ENCODE results near the gene KMT2E. TPM values are rescaled to one million over a fixed set of nuclear protein-coding genes. Genes with fewer than 3 reads are reported as not detected.
"Not testable (repeated sequence)": the region's sequence is repeated elsewhere in the genome, so short reads cannot be mapped to it uniquely, and the experiment has no call there.

KMT2E gene
- total RNA-seq, 2 experiments from 2014 or later = 50.1 to 72.8 TPM

GRCh38 chr7:104986628-104987259 lies 27.3 kb upstream of the KMT2E start:
- intact Hi-C loops (cut with micrococcal nuclease; ENCODE audit: unreplicated experiment) = no loop called here
- H3K4me3 ChIP-seq (ENCODE audit: low read depth, low read length, poor library complexity, severe bottlenecking) = no peak overlapping the region
- ChIA-PET CTCF (ENCODE audit: unreplicated experiment) (interaction anchor here (0.6 kb wide), 1 partner anchor 18 kb away, joined by 3 read pairs; no protein-coding TSS in a partner anchor), POLR2A (interaction anchor here (0.6 to 1.5 kb wide), 8 partner anchors 15 to 429 kb away, joined by 3 to 6 read pairs (median 4); partner anchors contain the start of gene KMT2E)
- H3K4me1 ChIP-seq (ENCODE audit: insufficient read depth, low read length, poor library complexity, severe bottlenecking) = peaks cover 60% of the 10 kb centered on the region
- no peaks in the 10 kb centered on the region for H3K9me3 ChIP-seq (ENCODE audit: low read length)
- peaks cover 26% of the 10 kb centered on the region for H3K36me3 ChIP-seq (ENCODE audit: insufficient read depth, low read length)
- H2AFZ ChIP-seq (ENCODE audit: low read length) = no peak overlapping the region
- peaks cover 18% of the 10 kb centered on the region for H3K79me2 ChIP-seq (ENCODE audit: insufficient read depth, low read depth, low read length)
- H3K27ac ChIP-seq (ENCODE audit: low read depth, low read length, poor library complexity, severe bottlenecking) = peak overlapping the region; percentile 29
- peak; percentile 35 for DNase-seq (ENCODE audit: low spot score)
- BruUV-seq (replicated peaks) = no TSS peak
- H3K9me2 ChIP-seq (ENCODE audit: insufficient read depth, low read length) = no peaks in the 10 kb centered on the region
- TF ChIP-seq CTCF (conservative IDR thresholded peaks at IDR 0.05; ENCODE audit: low read length) = no peak
- peak overlapping the region; percentile 90 for H3K4me2 ChIP-seq (ENCODE audit: low read length)
- peaks cover 35% of the 10 kb centered on the region for H4K20me1 ChIP-seq (ENCODE audit: insufficient read depth, low read length)

GRCh38 chr7:104987403-104987802 lies 26.6 kb upstream of the KMT2E start:
- Histone ChIP-seq H3K79me2 (ENCODE audit: insufficient read depth, low read depth, low read length) (peaks cover 11% of the 10 kb centered on the region), H3K36me3 (ENCODE audit: insufficient read depth, low read length) (peaks cover 26% of the 10 kb centered on the region), H3K4me2 (ENCODE audit: low read length) (peak overlapping the region; percentile 90; the same call in 1 of the 2 replicates), H3K4me1 (ENCODE audit: insufficient read depth, low read length, poor library complexity, severe bottlenecking) (peaks cover 54% of the 10 kb centered on the region), H4K20me1 (ENCODE audit: insufficient read depth, low read length) (peaks cover 35% of the 10 kb centered on the region)
- H2AFZ ChIP-seq (ENCODE audit: low read length); H3K27ac ChIP-seq (ENCODE audit: low read depth, low read length, poor library complexity, severe bottlenecking); H3K9me3 ChIP-seq (ENCODE audit: low read length); DNase-seq (ENCODE audit: low spot score); H3K4me3 ChIP-seq (ENCODE audit: low read depth, low read length, poor library complexity, severe bottlenecking); BruUV-seq (replicated peaks); H3K9me2 ChIP-seq (ENCODE audit: insufficient read depth, low read length); intact Hi-C loops (cut with micrococcal nuclease; ENCODE audit: unreplicated experiment): not testable (repeated sequence)
- ChIA-PET POLR2A (interaction anchor here (0.6 to 1.5 kb wide), 6 partner anchors 9 to 428 kb away, joined by 3 to 6 read pairs (median 4); no protein-coding TSS in a partner anchor), CTCF (ENCODE audit: unreplicated experiment) (interaction anchor here (0.6 kb wide), 1 partner anchor 17 kb away, joined by 3 read pairs; no protein-coding TSS in a partner anchor)

GRCh38 chr7:104990983-104991382 lies 23.0 kb upstream of the KMT2E start:
- Histone ChIP-seq H3K9me2 (ENCODE audit: insufficient read depth, low read length) (no peaks in the 10 kb centered on the region), H3K36me3 (ENCODE audit: insufficient read depth, low read length) (peaks cover 40% of the 10 kb centered on the region), H3K27ac (ENCODE audit: low read depth, low read length, poor library complexity, severe bottlenecking) (no peak overlapping the region), H3K4me1 (ENCODE audit: insufficient read depth, low read length, poor library complexity, severe bottlenecking) (peaks cover 23% of the 10 kb centered on the region), H2AFZ (ENCODE audit: low read length) (no peak overlapping the region), H3K4me2 (ENCODE audit: low read length) (no peak overlapping the region), H3K79me2 (ENCODE audit: insufficient read depth, low read depth, low read length) (no peaks in the 10 kb centered on the region; the same call in 1 of the 2 replicates), H3K4me3 (ENCODE audit: low read depth, low read length, poor library complexity, severe bottlenecking) (no peak overlapping the region), H4K20me1 (ENCODE audit: insufficient read depth, low read length) (peaks cover 44% of the 10 kb centered on the region), H3K9me3 (ENCODE audit: low read length) (no peaks in the 10 kb centered on the region)
- POLR2A ChIA-PET = interaction anchor here (0.7 to 2.5 kb wide), 7 partner anchors 12 to 51 kb away, joined by 3 to 13 read pairs (median 3); no protein-coding TSS in a partner anchor
- no peak for TF ChIP-seq EZH2phosphoT487 (IDR thresholded peaks at IDR 0.05; ENCODE audit: borderline replicate concordance, low read depth, low read length)
- no peak for TF ChIP-seq CTCF (conservative IDR thresholded peaks at IDR 0.05; ENCODE audit: low read length)
- BruUV-seq (replicated peaks) = no TSS peak
- CTCF ChIA-PET (ENCODE audit: unreplicated experiment) = no interaction called here
- DNase-seq (ENCODE audit: low spot score) = no peak
- intact Hi-C loops (cut with micrococcal nuclease; ENCODE audit: unreplicated experiment) = no loop called here
